ENCODE data around the gene ABTB2. TPM values are rescaled to one million over a fixed set of nuclear protein-coding genes. Genes with fewer than 3 reads are reported as not detected.

Gene ABTB2
- total RNA-seq, 2 experiments from 2014 or later, result 0.06 to 0.09 TPM

- ChIA-PET CTCF (ENCODE audit: unreplicated experiment) (no interaction called here), POLR2A (no interaction called here)
- intact Hi-C loops (cut with micrococcal nuclease; ENCODE audit: unreplicated experiment), result no loop called here
- no peaks in the 10 kb centered on the region for H4K20me1 ChIP-seq (ENCODE audit: insufficient read depth, low read length)
- H3K4me1 ChIP-seq (ENCODE audit: insufficient read depth, low read length, poor library complexity, severe bottlenecking), result no peaks in the 10 kb centered on the region
- no peak for TF ChIP-seq CTCF (conservative IDR thresholded peaks at IDR 0.05; ENCODE audit: low read length)
- no peak for TF ChIP-seq EZH2phosphoT487 (IDR thresholded peaks at IDR 0.05; ENCODE audit: borderline replicate concordance, low read depth, low read length)
- H3K9me2 ChIP-seq (ENCODE audit: insufficient read depth, low read length), result no peaks in the 10 kb centered on the region
- H3K27ac ChIP-seq (ENCODE audit: low read depth, low read length, poor library complexity, severe bottlenecking), result no peak overlapping the region
- no peak overlapping the region for H3K4me2 ChIP-seq (ENCODE audit: low read length)
- no peaks in the 10 kb centered on the region for H3K36me3 ChIP-seq (ENCODE audit: insufficient read depth, low read length)
- BruUV-seq (replicated peaks), result no TSS peak
- H3K79me2 ChIP-seq (ENCODE audit: insufficient read depth, low read depth, low read length), result no peaks in the 10 kb centered on the region
- H3K9me3 ChIP-seq (ENCODE audit: low read length), result no peaks in the 10 kb centered on the region
- no peak overlapping the region for H3K4me3 ChIP-seq (ENCODE audit: low read depth, low read length, poor library complexity, severe bottlenecking)
- no peak for DNase-seq (ENCODE audit: low spot score)
- no peak overlapping the region for H2AFZ ChIP-seq (ENCODE audit: low read length)
Observed at GRCh38 chr11:34218067-34218466, 139.7 kb downstream of the ABTB2 start.

- POLR2A ChIA-PET, result interaction anchor here (0.5 kb wide), 1 partner anchor 314 kb away, joined by 5 read pairs; no protein-coding TSS in a partner anchor
- intact Hi-C loops (cut with micrococcal nuclease; ENCODE audit: unreplicated experiment), result no loop called here
- BruUV-seq (replicated peaks), result no TSS peak
Observed at GRCh38 chr11:34216706-34217105, 141.1 kb downstream of the ABTB2 start.

More at GRCh38 chr11:34216706-34217105, 141.1 kb downstream of the ABTB2 start:
- H3K4me3 ChIP-seq (ENCODE audit: low read depth, low read length, poor library complexity, severe bottlenecking), result no peak overlapping the region
- TF ChIP-seq EZH2phosphoT487 (IDR thresholded peaks at IDR 0.05; ENCODE audit: borderline replicate concordance, low read depth, low read length) (no peak), CTCF (conservative IDR thresholded peaks at IDR 0.05; ENCODE audit: low read length) (no peak)
- no peaks in the 10 kb centered on the region for H3K9me2 ChIP-seq (ENCODE audit: insufficient read depth, low read length)
- no peaks in the 10 kb centered on the region for H3K4me1 ChIP-seq (ENCODE audit: insufficient read depth, low read length, poor library complexity, severe bottlenecking)
- H3K79me2 ChIP-seq (ENCODE audit: insufficient read depth, low read depth, low read length), result no peaks in the 10 kb centered on the region
- no peaks in the 10 kb centered on the region for H3K9me3 ChIP-seq (ENCODE audit: low read length)
- no peak overlapping the region for H2AFZ ChIP-seq (ENCODE audit: low read length)
- H3K27ac ChIP-seq (ENCODE audit: low read depth, low read length, poor library complexity, severe bottlenecking), result no peak overlapping the region
- no peak overlapping the region for H3K4me2 ChIP-seq (ENCODE audit: low read length)
- H3K36me3 ChIP-seq (ENCODE audit: insufficient read depth, low read length), result no peaks in the 10 kb centered on the region
- CTCF ChIA-PET (ENCODE audit: unreplicated experiment), result no interaction called here
- no peaks in the 10 kb centered on the region for H4K20me1 ChIP-seq (ENCODE audit: insufficient read depth, low read length)
- no peak for DNase-seq (ENCODE audit: low spot score)
